ENCODE results near the gene PRXL2C. TPM values are rescaled to one million over a fixed set of nuclear protein-coding genes. Genes with fewer than 3 reads are reported as not detected.

PRXL2C gene
- total and polyA plus RNA-seq, 10 of the 15 experiments (the other 5 are each of a cell fraction or from before 2014, with no cell fraction given) = 4.0 to 16.0 (median 7.4) TPM

DNA sequence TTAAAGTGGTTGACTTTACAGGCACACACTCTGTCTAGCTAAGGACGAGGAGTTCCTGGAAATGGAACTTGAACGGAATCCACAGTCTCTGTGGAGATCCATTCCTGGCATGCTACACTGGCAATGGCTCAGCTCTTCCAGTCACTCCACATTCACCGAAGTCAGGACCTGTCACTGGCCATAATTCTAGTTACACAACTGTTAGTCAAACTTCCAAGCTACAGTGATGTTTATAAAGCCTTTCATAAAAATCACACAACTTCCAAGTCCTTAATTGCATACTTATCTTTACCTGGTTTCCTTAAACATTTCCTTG is 51.2 kb downstream of the PRXL2C start:
- RAD21 ChIA-PET (ENCODE audit: unreplicated experiment) = no interaction called here
- H3K27me3 ChIP-seq (replicated peaks in 1 of 2; ENCODE audit: control insufficient read depth in 2 of 2, insufficient read depth in 2 of 2, low read length in 1 of 2) = no peaks in the 10 kb centered on the region
- TF ChIP-seq BMI1 (IDR thresholded peaks at IDR 0.05; ENCODE audit: borderline replicate concordance) = no peak
- TF ChIP-seq, protein P1, sequence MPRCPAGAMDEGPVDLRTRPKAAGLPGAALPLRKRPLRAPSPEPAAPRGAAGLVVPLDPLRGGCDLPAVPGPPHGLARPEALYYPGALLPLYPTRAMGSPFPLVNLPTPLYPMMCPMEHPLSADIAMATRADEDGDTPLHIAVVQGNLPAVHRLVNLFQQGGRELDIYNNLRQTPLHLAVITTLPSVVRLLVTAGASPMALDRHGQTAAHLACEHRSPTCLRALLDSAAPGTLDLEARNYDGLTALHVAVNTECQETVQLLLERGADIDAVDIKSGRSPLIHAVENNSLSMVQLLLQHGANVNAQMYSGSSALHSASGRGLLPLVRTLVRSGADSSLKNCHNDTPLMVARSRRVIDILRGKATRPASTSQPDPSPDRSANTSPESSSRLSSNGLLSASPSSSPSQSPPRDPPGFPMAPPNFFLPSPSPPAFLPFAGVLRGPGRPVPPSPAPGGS (IDR thresholded peaks at IDR 0.05; ENCODE audit: borderline replicate concordance, insufficient read depth, low read depth, low read length, poor library complexity, severe bottlenecking) = no peak
- no peak for TF ChIP-seq CREB1 (IDR thresholded peaks at IDR 0.05; ENCODE audit: low read depth)
- TF ChIP-seq MYB (IDR thresholded peaks at IDR 0.05; ENCODE audit: borderline replicate concordance, low read depth, low read length) = no peak
- no peak for TF ChIP-seq ATF3 (IDR thresholded peaks at IDR 0.05; ENCODE audit: borderline replicate concordance, extremely low read depth, low read depth, low read length)
- no peak for TF ChIP-seq MLLT1 (IDR thresholded peaks at IDR 0.05)
- TF ChIP-seq CTCF (IDR thresholded peaks at IDR 0.05 in 2 of 3, conservative IDR thresholded peaks at IDR 0.05 in 1 of 3; ENCODE audit: control insufficient read depth in 2 of 3, extremely low read depth in 1 of 3, insufficient read depth in 1 of 3, low read depth in 3 of 3, low read length in 3 of 3) = no peak
- no peak for TF ChIP-seq STAT1 (conservative IDR thresholded peaks at IDR 0.05)
- TF ChIP-seq KLF5 (IDR thresholded peaks at IDR 0.05; ENCODE audit: partially characterized antibody) = no peak
- H3K9me3 ChIP-seq (replicated peaks; ENCODE audit: control insufficient read depth, insufficient read depth, low read length) = no peaks in the 10 kb centered on the region
- DNase-seq (ENCODE audit: low read depth, low spot score) = no peak
- H3K27ac ChIP-seq (ENCODE audit: control insufficient read depth, insufficient read depth) = no peak overlapping the region
- in situ Hi-C loops (cut with MboI) = no loop called here
- H4K20me1 ChIP-seq (ENCODE audit: control insufficient read depth, insufficient read depth) = no peaks in the 10 kb centered on the region
- no peaks in the 10 kb centered on the region for H3K4me1 ChIP-seq (ENCODE audit: control insufficient read depth, insufficient read depth, low read length)
- no peaks in the 10 kb centered on the region for H3K79me2 ChIP-seq (ENCODE audit: control insufficient read depth, insufficient read depth, low read length)
- no TSS peak for BruUV-seq (replicated peaks)
- no peak overlapping the region for H3K9ac ChIP-seq (ENCODE audit: control insufficient read depth, insufficient read depth, low read length)
- no peak overlapping the region for H3K4me3 ChIP-seq
- no peak for FAIRE-seq
- SMC1A ChIA-PET (ENCODE audit: uncharacterized antibody, unreplicated experiment) = interaction anchor here (0.7 kb wide), 1 partner anchor 37 kb away, joined by 3 read pairs; no protein-coding TSS in a partner anchor
- intact Hi-C loops (cut with micrococcal nuclease; ENCODE audit: unreplicated experiment) = no loop called here
- H3K36me3 ChIP-seq (ENCODE audit: control insufficient read depth in 2 of 2, insufficient read depth in 2 of 2, low read length in 1 of 2) = no peaks in the 10 kb centered on the region
- no peak overlapping the region for H2AFZ ChIP-seq (ENCODE audit: control insufficient read depth, low read depth, low read length)
- whole genome bisulfite sequencing (ENCODE audit: insufficient coverage, insufficient replicate concordance, low lambda C conversion rate, missing lambda C conversion rate) = 22% methylated on average over 3 of the region's 3 CpGs
- no peak overlapping the region for H3K4me2 ChIP-seq (ENCODE audit: control insufficient read depth, insufficient read depth)
- no peak for ATAC-seq
- POLR2A ChIA-PET = no interaction called here
- CTCF ChIA-PET = no interaction called here
